RWPE2 (cell line): Measurements from ENCODE around the gene EDDM13.

Experiments
- ATAC-seq: fragments of 200-7000 bp; cut with Tn5 transposase; 3 replicates; pipeline ENCODE4 v1.9.1; 2021; ENCODE audit warnings: low read depth
- DNase-seq: peaks from one replicate; pipeline ENCODE4 v3.0.0-alpha.2; 2020; ENCODE audit warnings: low spot score
- H3K27ac ChIP-seq: fragments of 450-650 bp; 2 replicates; pipeline ENCODE4 v1.5.1; 2017; ENCODE audit warnings: mild to moderate bottlenecking; ENCODE audit not compliant: poor library complexity, severe bottlenecking
- H3K27me3 ChIP-seq: fragments of 250-450 bp; sonication (Bioruptor Pico); 2 replicates; pipeline ENCODE4 v1.5.1; 2021; ENCODE audit warnings: mild to moderate bottlenecking, moderate library complexity; ENCODE audit not compliant: insufficient read depth, poor library complexity, severe bottlenecking
- H3K36me3 ChIP-seq: fragments of 250-450 bp; sonication (Bioruptor Pico); 2 replicates; pipeline ENCODE4 v1.5.1; 2020; ENCODE audit warnings: low read depth, mild to moderate bottlenecking, moderate library complexity
- H3K4me1 ChIP-seq: fragments of 250-450 bp; sonication (Bioruptor Pico); 2 replicates; pipeline ENCODE4 v1.5.1; 2021; ENCODE audit warnings: mild to moderate bottlenecking, moderate library complexity; ENCODE audit not compliant: insufficient read depth, poor library complexity, severe bottlenecking
- H3K4me3 ChIP-seq: fragments of 250-450 bp; sonication (Bioruptor Pico); 2 replicates; pipeline ENCODE4 v1.5.1; 2021; ENCODE audit warnings: mild to moderate bottlenecking, moderate library complexity; ENCODE audit not compliant: severe bottlenecking
- H3K9me3 ChIP-seq: fragments of 250-450 bp; sonication (Bioruptor Pico); 2 replicates; pipeline ENCODE4 v1.5.1; 2021; ENCODE audit warnings: mild to moderate bottlenecking, moderate library complexity; ENCODE audit not compliant: severe bottlenecking
- TF ChIP-seq, protein P1 (sequence below): fragments of 450-650 bp; IDR thresholded peaks from one replicate; pipeline ENCODE4 v1.5.1; 2017; ENCODE audit warnings: mild to moderate bottlenecking, moderate library complexity; ENCODE audit not compliant: poor library complexity, severe bottlenecking

The EDDM13 gene

DNA sequence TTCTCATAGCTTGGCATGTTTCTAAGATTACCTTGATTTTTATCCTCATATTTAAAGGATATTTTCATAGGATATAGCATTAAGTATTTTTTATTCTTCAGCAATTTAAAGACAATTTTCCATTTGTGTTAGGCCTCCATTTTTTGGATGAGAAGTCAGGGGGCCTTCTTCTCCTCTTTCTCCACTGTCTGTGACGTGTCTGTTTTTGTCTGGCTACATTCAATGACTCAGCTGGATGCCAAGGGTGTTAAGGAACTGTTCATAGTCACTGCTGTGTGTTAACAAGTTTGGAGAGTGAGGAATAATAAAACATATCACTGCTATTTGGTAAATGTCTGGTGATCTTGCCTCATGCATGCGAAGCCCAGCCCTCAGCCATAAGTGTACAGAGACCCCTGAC, 84.4 kb downstream of the EDDM13 start:
- ATAC-seq (no peak), DNase-seq (no peak)
- no peaks in the 10 kb centered on the region for H3K4me1 ChIP-seq
- no peak overlapping the region for H3K4me3 ChIP-seq
- TF ChIP-seq, protein P1, sequence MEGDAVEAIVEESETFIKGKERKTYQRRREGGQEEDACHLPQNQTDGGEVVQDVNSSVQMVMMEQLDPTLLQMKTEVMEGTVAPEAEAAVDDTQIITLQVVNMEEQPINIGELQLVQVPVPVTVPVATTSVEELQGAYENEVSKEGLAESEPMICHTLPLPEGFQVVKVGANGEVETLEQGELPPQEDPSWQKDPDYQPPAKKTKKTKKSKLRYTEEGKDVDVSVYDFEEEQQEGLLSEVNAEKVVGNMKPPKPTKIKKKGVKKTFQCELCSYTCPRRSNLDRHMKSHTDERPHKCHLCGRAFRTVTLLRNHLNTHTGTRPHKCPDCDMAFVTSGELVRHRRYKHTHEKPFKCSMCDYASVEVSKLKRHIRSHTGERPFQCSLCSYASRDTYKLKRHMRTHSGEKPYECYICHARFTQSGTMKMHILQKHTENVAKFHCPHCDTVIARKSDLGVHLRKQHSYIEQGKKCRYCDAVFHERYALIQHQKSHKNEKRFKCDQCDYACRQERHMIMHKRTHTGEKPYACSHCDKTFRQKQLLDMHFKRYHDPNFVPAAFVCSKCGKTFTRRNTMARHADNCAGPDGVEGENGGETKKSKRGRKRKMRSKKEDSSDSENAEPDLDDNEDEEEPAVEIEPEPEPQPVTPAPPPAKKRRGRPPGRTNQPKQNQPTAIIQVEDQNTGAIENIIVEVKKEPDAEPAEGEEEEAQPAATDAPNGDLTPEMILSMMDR = no peak
- H3K36me3 ChIP-seq = no peaks in the 10 kb centered on the region
- no peaks in the 10 kb centered on the region for H3K27me3 ChIP-seq
- no peak overlapping the region for H3K27ac ChIP-seq
- peaks cover 4% of the 10 kb centered on the region for H3K9me3 ChIP-seq
